Vagina (tissue), 2 donors: Measurements from ENCODE around the gene FOXN1.

Experiments used
- POLR2A ChIP-seq, 2 donors: fragments of 450-650 bp; IDR thresholded peaks; one replicate each; pipeline ENCODE4 v1.6.1; 2017; ENCODE audit warnings: antibody characterized with exemption in 2 of 2, mild to moderate bottlenecking in 2 of 2, moderate library complexity in 2 of 2
- TF ChIP-seq, protein P1 (sequence below), 3 experiments: fragments of 450-650 bp in 2 of 3; fragments of 200-600 bp in 1 of 3; sonication (generic) in 1 of 3; IDR thresholded peaks; one replicate each; pipeline ENCODE4 v1.5.1; 2017 to 2019; ENCODE audit warnings: antibody characterized with exemption in 3 of 3, mild to moderate bottlenecking in 2 of 3, moderate library complexity in 2 of 3

DNA sequence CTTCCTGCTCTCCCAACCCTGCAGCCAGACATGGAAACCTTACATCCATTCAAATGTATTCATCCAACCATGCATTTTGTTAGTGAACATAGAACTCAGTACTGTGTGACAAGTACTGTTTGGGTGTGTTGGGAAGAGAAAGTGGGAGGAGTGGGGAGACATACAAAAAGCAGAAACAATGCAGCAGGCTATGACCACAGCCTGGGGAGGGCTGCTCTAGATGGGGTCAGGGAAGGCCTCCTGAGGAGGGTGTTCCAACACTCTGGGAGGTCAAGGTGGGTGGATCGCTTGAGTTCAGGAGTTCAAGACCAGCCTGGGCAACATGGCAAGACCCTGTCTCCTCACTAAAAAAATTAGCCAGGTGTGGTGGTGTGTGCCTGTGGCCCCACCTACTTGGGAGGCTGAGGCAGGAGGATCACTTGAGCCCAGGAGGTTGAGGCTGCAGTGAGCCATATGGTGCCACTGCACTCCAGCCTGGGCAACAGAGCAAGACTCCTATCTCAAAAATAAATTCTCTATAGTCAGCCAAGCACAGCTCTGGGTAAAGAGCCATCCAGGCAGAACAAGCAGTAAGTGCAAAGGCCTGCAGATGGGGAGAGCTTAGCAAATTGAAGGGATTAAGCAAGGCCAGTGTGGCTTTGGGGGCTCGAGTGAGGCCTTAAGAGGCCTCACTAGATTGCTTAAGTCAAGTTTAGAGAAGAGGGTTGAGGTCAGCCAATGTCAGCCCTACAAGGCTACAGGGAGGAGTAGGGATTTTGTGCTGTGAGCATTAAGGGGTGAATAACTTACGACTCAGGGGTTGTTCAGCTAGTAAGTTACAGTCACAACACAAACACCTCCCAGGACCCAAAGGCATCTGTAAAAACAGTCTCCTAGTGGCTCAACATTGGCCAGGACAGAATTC is 27.2 kb upstream of the FOXN1 start:
- no peak for TF ChIP-seq POLR2A (IDR thresholded peaks at IDR 0.05)
- TF ChIP-seq, protein P1, sequence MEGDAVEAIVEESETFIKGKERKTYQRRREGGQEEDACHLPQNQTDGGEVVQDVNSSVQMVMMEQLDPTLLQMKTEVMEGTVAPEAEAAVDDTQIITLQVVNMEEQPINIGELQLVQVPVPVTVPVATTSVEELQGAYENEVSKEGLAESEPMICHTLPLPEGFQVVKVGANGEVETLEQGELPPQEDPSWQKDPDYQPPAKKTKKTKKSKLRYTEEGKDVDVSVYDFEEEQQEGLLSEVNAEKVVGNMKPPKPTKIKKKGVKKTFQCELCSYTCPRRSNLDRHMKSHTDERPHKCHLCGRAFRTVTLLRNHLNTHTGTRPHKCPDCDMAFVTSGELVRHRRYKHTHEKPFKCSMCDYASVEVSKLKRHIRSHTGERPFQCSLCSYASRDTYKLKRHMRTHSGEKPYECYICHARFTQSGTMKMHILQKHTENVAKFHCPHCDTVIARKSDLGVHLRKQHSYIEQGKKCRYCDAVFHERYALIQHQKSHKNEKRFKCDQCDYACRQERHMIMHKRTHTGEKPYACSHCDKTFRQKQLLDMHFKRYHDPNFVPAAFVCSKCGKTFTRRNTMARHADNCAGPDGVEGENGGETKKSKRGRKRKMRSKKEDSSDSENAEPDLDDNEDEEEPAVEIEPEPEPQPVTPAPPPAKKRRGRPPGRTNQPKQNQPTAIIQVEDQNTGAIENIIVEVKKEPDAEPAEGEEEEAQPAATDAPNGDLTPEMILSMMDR (IDR thresholded peaks at IDR 0.05): no peak
